ENCODE results near the gene NAGPA.

NAGPA gene

GRCh38 chr16:5027575-5028235 lies 6.0 kb downstream of the NAGPA start:
- no peak for DNase-seq (ENCODE audit: low read depth in 2 of 2)

- no peak for DNase-seq (ENCODE audit: low read depth in 2 of 2)
Observed at GRCh38 chr16:5027086-5027485, 6.6 kb downstream of the NAGPA start.

GRCh38 chr16:5026664-5027063 lies 7.1 kb downstream of the NAGPA start:
- DNase-seq (ENCODE audit: low read depth in 2 of 2) = no peak

- no peak for DNase-seq (ENCODE audit: low read depth in 2 of 2)
Observed at GRCh38 chr16:5025171-5025632, 8.5 kb downstream of the NAGPA start.

- DNase-seq (ENCODE audit: low read depth in 2 of 2) = no peak
Observed at GRCh38 chr16:5024632-5025031, 9.1 kb downstream of the NAGPA start.

- no peak for DNase-seq (ENCODE audit: low read depth in 2 of 2)
Observed at GRCh38 chr16:5022521-5022920, 11.2 kb downstream of the NAGPA start.

- DNase-seq (ENCODE audit: low read depth in 2 of 2) = no peak
Observed at GRCh38 chr16:5020551-5020950, 13.2 kb downstream of the NAGPA start.

GRCh38 chr16:5019775-5020174 lies 14.0 kb downstream of the NAGPA start:
- no peak for DNase-seq (ENCODE audit: low read depth in 2 of 2)

- no peak for DNase-seq (ENCODE audit: low read depth in 2 of 2)
Observed at GRCh38 chr16:5018793-5019192, 14.9 kb downstream of the NAGPA start.

- DNase-seq (ENCODE audit: low read depth in 2 of 2) = no peak
Observed at GRCh38 chr16:5017678-5017969, 16.1 kb downstream of the NAGPA start.

- DNase-seq (ENCODE audit: low read depth in 2 of 2) = no peak
Observed at GRCh38 chr16:5016967-5017677, 16.6 kb downstream of the NAGPA start.

GRCh38 chr16:5015887-5016286 lies 17.8 kb downstream of the NAGPA start:
- DNase-seq (ENCODE audit: low read depth in 2 of 2) = no peak

- no peak for DNase-seq (ENCODE audit: low read depth in 2 of 2)
Observed at GRCh38 chr16:5015351-5015750, 18.4 kb downstream of the NAGPA start.

- no peak for DNase-seq (ENCODE audit: low read depth in 2 of 2)
Observed at GRCh38 chr16:5012887-5013286, 20.8 kb downstream of the NAGPA start.

- DNase-seq (ENCODE audit: low read depth in 2 of 2) = no peak
Observed at GRCh38 chr16:5011637-5012036, 22.1 kb downstream of the NAGPA start.

- no peak for DNase-seq (ENCODE audit: low read depth in 2 of 2)
Observed at GRCh38 chr16:5010576-5011329, 23.0 kb downstream of the NAGPA start.

- DNase-seq (ENCODE audit: low read depth in 2 of 2) = no peak
Observed at GRCh38 chr16:5008311-5008731, 25.4 kb downstream of the NAGPA start.

- DNase-seq (ENCODE audit: low read depth in 2 of 2) = no peak
Observed at GRCh38 chr16:5007256-5007655, 26.5 kb downstream of the NAGPA start.

- DNase-seq (ENCODE audit: low read depth in 2 of 2) = no peak
Observed at GRCh38 chr16:5006348-5007193, 27.2 kb downstream of the NAGPA start.

GRCh38 chr16:5005916-5006315 lies 27.8 kb downstream of the NAGPA start:
- DNase-seq (ENCODE audit: low read depth in 2 of 2) = no peak

GRCh38 chr16:5004311-5004710 lies 29.4 kb downstream of the NAGPA start:
- DNase-seq (ENCODE audit: low read depth in 2 of 2) = no peak

GRCh38 chr16:5003828-5004227 lies 29.9 kb downstream of the NAGPA start:
- DNase-seq (ENCODE audit: low read depth in 2 of 2) = no peak
